GM12875 (cell line): ENCODE data around the gene LCA5.
"Not testable (repeated sequence)": the region's sequence is repeated elsewhere in the genome, so short reads cannot be mapped to it uniquely, and the experiment has no call there.

Source experiments
- H3K4me3 ChIP-seq: one replicate; pipeline ENCODE4 v1.5.1; 2011; ENCODE audit warnings: low read depth, low read length, control low read depth
- CTCF ChIP-seq: IDR thresholded peaks from 2 replicates; pipeline ENCODE4 v1.5.1; 2011; ENCODE audit warnings: low read depth, mild to moderate bottlenecking, control low read depth, inconsistent platforms, low read length, moderate library complexity, borderline replicate concordance; ENCODE audit not compliant: insufficient read depth

The LCA5 gene

GRCh38 chr6:79453558-79454042 is 83.6 kb downstream of the LCA5 start:
- TF ChIP-seq CTCF, result no peak
- H3K4me3 ChIP-seq, result no peak overlapping the region

GRCh38 chr6:79450984-79451383 is 86.2 kb downstream of the LCA5 start:
- H3K4me3 ChIP-seq, result no peak overlapping the region
- TF ChIP-seq CTCF, result no peak

- no peak overlapping the region for H3K4me3 ChIP-seq
- TF ChIP-seq CTCF, result no peak
These were observed 91.2 kb downstream of the LCA5 start for GRCh38 chr6:79446006-79446405.

- not testable (repeated sequence) for H3K4me3 ChIP-seq
These were observed 93.4 kb downstream of the LCA5 start for GRCh38 chr6:79443876-79444275.

- no peak for TF ChIP-seq CTCF
- no peak overlapping the region for H3K4me3 ChIP-seq
These were observed 96.0 kb downstream of the LCA5 start for GRCh38 chr6:79441192-79441591.

GRCh38 chr6:79440598-79440997 is 96.6 kb downstream of the LCA5 start:
- no peak overlapping the region for H3K4me3 ChIP-seq
- no peak for TF ChIP-seq CTCF

- no peak for TF ChIP-seq CTCF
- H3K4me3 ChIP-seq, result no peak overlapping the region
These were observed 99.2 kb downstream of the LCA5 start for GRCh38 chr6:79438030-79438429.

GRCh38 chr6:79436241-79436640 is 101.0 kb downstream of the LCA5 start:
- H3K4me3 ChIP-seq, result no peak overlapping the region
- no peak for TF ChIP-seq CTCF
